Measurements from ENCODE around the gene MPST.

DNA sequence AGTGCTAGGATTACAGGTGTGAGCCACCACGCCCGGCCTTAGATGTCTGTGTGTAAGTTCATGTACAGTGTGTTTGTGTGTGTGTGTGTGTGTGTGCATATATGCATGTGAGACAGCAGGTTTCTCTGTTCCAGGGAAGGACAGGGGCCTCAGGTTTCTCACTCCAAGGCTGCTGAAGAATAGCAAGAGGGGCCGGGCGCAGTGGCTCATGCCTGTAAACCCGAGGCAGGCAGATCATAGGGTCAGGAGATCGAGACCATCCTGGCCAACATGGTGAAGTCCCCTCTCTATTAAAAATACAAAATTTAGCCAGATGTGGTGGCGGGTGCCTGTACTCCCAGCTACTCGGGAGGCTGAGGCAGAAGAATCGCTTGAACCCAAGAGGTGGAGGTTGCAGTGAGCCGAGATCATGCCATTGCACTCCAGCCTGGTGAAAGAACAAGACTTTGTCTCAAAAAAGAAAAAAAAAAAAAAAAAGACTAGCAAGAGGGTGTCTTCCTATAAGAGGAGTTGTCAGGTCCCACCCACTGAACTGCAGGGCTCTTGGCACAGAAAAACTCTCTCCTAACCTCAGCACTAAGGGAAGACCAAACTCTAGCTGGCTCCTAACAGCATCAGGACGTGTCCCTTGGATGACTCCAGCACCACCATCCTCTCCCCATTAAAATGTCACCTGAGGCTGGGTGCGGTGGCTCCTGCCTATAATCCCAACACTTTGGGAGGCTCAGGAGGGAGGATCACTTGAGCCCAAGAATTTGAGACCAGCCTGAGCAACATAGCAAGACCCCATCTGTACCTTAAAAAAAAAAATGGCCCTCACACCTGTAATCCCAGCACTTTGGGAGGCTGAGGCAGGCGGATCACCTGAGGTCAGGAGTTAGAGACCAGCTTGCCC is 40.3 kb upstream of the MPST start:
- TF ChIP-seq, protein P1, sequence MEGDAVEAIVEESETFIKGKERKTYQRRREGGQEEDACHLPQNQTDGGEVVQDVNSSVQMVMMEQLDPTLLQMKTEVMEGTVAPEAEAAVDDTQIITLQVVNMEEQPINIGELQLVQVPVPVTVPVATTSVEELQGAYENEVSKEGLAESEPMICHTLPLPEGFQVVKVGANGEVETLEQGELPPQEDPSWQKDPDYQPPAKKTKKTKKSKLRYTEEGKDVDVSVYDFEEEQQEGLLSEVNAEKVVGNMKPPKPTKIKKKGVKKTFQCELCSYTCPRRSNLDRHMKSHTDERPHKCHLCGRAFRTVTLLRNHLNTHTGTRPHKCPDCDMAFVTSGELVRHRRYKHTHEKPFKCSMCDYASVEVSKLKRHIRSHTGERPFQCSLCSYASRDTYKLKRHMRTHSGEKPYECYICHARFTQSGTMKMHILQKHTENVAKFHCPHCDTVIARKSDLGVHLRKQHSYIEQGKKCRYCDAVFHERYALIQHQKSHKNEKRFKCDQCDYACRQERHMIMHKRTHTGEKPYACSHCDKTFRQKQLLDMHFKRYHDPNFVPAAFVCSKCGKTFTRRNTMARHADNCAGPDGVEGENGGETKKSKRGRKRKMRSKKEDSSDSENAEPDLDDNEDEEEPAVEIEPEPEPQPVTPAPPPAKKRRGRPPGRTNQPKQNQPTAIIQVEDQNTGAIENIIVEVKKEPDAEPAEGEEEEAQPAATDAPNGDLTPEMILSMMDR (conservative IDR thresholded peaks at IDR 0.05; ENCODE audit: low read depth, low read length): no peak
- TF ChIP-seq EZH2 (IDR thresholded peaks at IDR 0.05; ENCODE audit: borderline replicate concordance, low read depth, low read length, poor library complexity, severe bottlenecking): no peak

Measured in A673 (cell line).